ENCODE data around the gene TAF11.
"Not testable (repeated sequence)": the region's sequence is repeated elsewhere in the genome, so short reads cannot be mapped to it uniquely, and the experiment has no call there.

Gene TAF11

GRCh38 chr6:34864007-34864406 is 23.8 kb downstream of the TAF11 start:
- no peak for DNase-seq

- no peak for DNase-seq
These were observed 27.1 kb downstream of the TAF11 start for GRCh38 chr6:34860776-34861175.

GRCh38 chr6:34859951-34860350 is 27.9 kb downstream of the TAF11 start:
- no peak for DNase-seq

GRCh38 chr6:34858681-34859080 is 29.2 kb downstream of the TAF11 start:
- DNase-seq: no peak

GRCh38 chr6:34855463-34855862 is 32.4 kb downstream of the TAF11 start:
- DNase-seq: no peak

- DNase-seq: no peak
These were observed 35.3 kb downstream of the TAF11 start for GRCh38 chr6:34852406-34853085.

GRCh38 chr6:34851361-34851760 is 36.5 kb downstream of the TAF11 start:
- DNase-seq: no peak

- DNase-seq: not testable (repeated sequence)
These were observed 38.8 kb downstream of the TAF11 start for GRCh38 chr6:34849066-34849465.

- DNase-seq: no peak
These were observed 48.0 kb downstream of the TAF11 start for GRCh38 chr6:34839666-34840352.

- DNase-seq: no peak
These were observed 50.3 kb downstream of the TAF11 start for GRCh38 chr6:34837528-34837927.

- no peak for DNase-seq
These were observed 51.4 kb downstream of the TAF11 start for GRCh38 chr6:34836451-34836850.

GRCh38 chr6:34836008-34836407 is 51.8 kb downstream of the TAF11 start:
- no peak for DNase-seq

- no peak for DNase-seq
These were observed 52.9 kb downstream of the TAF11 start for GRCh38 chr6:34834789-34835518.

- DNase-seq: no peak
These were observed 54.9 kb downstream of the TAF11 start for GRCh38 chr6:34832942-34833341.

- DNase-seq: no peak
These were observed 58.7 kb downstream of the TAF11 start for GRCh38 chr6:34829137-34829536.
